A549 (cell line): ENCODE measurements around the gene NOS3. TPM values are rescaled to one million over a fixed set of nuclear protein-coding genes. Genes with fewer than 3 reads are reported as not detected.

Source experiments
- ATAC-seq, 2 experiments: fragments of 200-7000 bp in 1 of 2; fragments of >200 bp in 1 of 2; cut with Nextera tagmentation in 1 of 2; cut with Tn5 transposase in 1 of 2; 3 replicates each; pipeline versions ENCODE4 v1.8.0 to v1.9.1; 2018 to 2020; ENCODE audit warnings: mild to moderate bottlenecking in 1 of 2, moderate library complexity in 1 of 2
- CTCF ChIA-PET: fragments of 300-600 bp; sonication (Branson Sonifier 250); formaldehyde crosslinking; extraction: SDS; loops from one replicate; lab custom pipeline; 2021; ENCODE audit warnings: antibody characterized with exemption, inconsistent platforms; lab: Yijun Ruan, JAX
- POLR2A ChIA-PET: fragments of 350-600 bp; formaldehyde crosslinking; extraction: SDS; loops from one replicate; lab custom pipeline; 2021; ENCODE audit warnings: antibody characterized with exemption, inconsistent platforms; lab: Yijun Ruan, JAX
- DNase-seq, 2 experiments: peaks; one replicate each; pipeline versions ENCODE4 v3.0.0 to v3.0.0-alpha.2; 2011 to 2016; ENCODE audit warnings: low read depth in 1 of 2, low spot score in 1 of 2
- FAIRE-seq: peaks from 2 replicates; lab custom pipeline; 2011; peaks lifted over from hg19 to GRCh38; lab: Jason Lieb, UNC
- H3K27ac ChIP-seq, 2 experiments: fragments of >200 bp; sonication (Bioruptor Twin); formaldehyde crosslinking; 3 replicates each; pipeline ENCODE4 v1.5.1; 2016 to 2017
- H3K4me1 ChIP-seq: fragments of >200 bp; sonication (Bioruptor Twin); formaldehyde crosslinking; 3 replicates; pipeline ENCODE4 v1.6.1; 2016
- H3K4me2 ChIP-seq: fragments of >200 bp; sonication (Bioruptor Twin); formaldehyde crosslinking; 3 replicates; pipeline ENCODE4 v1.6.1; 2016
- H3K4me3 ChIP-seq: fragments of >200 bp; sonication (Bioruptor Twin); formaldehyde crosslinking; 3 replicates; pipeline ENCODE4 v1.5.1; 2016
- H3K9me3 ChIP-seq: fragments of >200 bp; sonication (Bioruptor Twin); formaldehyde crosslinking; 3 replicates; pipeline ENCODE4 v1.6.1; 2016
- BHLHE40 ChIP-seq: IDR thresholded peaks from 2 replicates; pipeline ENCODE4 v1.6.1; 2012; ENCODE audit warnings: low read depth, low read length, inconsistent platforms
- CTCF ChIP-seq: fragments of >200 bp; sonication (Bioruptor Twin); formaldehyde crosslinking; IDR thresholded peaks from 3 replicates; pipeline ENCODE4 v1.5.1; 2016
- EHF ChIP-seq: fragments of 250-450 bp; sonication (Bioruptor Pico); IDR thresholded peaks from 2 replicates; pipeline ENCODE4 v1.5.0; 2020; ENCODE audit warnings: mild to moderate bottlenecking
- EP300 ChIP-seq, 2 experiments: fragments of >200 bp; sonication (Bioruptor Twin); formaldehyde crosslinking; IDR thresholded peaks; 2 replicates in 1 of 2; 3 replicates in 1 of 2; pipeline ENCODE4 v1.6.1; 2016 to 2017
- FOXS1 ChIP-seq: fragments of 250-450 bp; sonication (Bioruptor Pico); IDR thresholded peaks from 2 replicates; pipeline ENCODE4 v1.5.0; 2020; ENCODE audit warnings: mild to moderate bottlenecking, moderate library complexity
- HES2 ChIP-seq: fragments of >200 bp; sonication (Bioruptor Twin); formaldehyde crosslinking; IDR thresholded peaks from 2 replicates; pipeline ENCODE4 v1.6.1; 2016
- HOXA7 ChIP-seq: fragments of 250-450 bp; sonication (Bioruptor Pico); IDR thresholded peaks from 2 replicates; pipeline ENCODE4 v1.5.0; 2020; ENCODE audit warnings: mild to moderate bottlenecking, moderate library complexity
- HOXB13 ChIP-seq: fragments of 250-450 bp; sonication (Bioruptor Pico); IDR thresholded peaks from 2 replicates; pipeline ENCODE4 v1.5.0; 2020; ENCODE audit warnings: low read depth, mild to moderate bottlenecking, moderate library complexity
- HOXB5 ChIP-seq: fragments of 250-450 bp; sonication (Bioruptor Pico); IDR thresholded peaks from 2 replicates; pipeline ENCODE4 v1.5.0; 2020; ENCODE audit warnings: mild to moderate bottlenecking, moderate library complexity
- JUN ChIP-seq, 2 experiments: fragments of >200 bp; sonication (Bioruptor Twin); formaldehyde crosslinking; IDR thresholded peaks; 2 replicates in 1 of 2; 3 replicates in 1 of 2; pipeline ENCODE4 v1.6.1; 2016 to 2017
- KDM1A ChIP-seq: fragments of 200-600 bp; sonication (generic); IDR thresholded peaks from 2 replicates; pipeline ENCODE4 v1.6.1; 2016; ENCODE audit warnings: low read depth, mild to moderate bottlenecking
- KDM5A ChIP-seq: fragments of 200-600 bp; sonication (generic); IDR thresholded peaks from 2 replicates; pipeline ENCODE4 v1.6.1; 2016; ENCODE audit warnings: antibody characterized with exemption, mild to moderate bottlenecking
- MAFK ChIP-seq: fragments of 450-650 bp; IDR thresholded peaks from 2 replicates; pipeline ENCODE4 v1.6.1; 2014; ENCODE audit not compliant: partially characterized antibody
- POLR2A ChIP-seq: IDR thresholded peaks from 2 replicates; pipeline ENCODE4 v1.6.1; 2012; ENCODE audit warnings: mild to moderate bottlenecking, low read length
- POLR2AphosphoS2 ChIP-seq: conservative IDR thresholded peaks from 2 replicates; pipeline ENCODE4 v1.6.1; 2012; ENCODE audit warnings: low read length, improper control_type of control experiment, inconsistent platforms
- RAD21 ChIP-seq, 2 experiments: fragments of >200 bp in 1 of 2; sonication (Bioruptor Twin) in 1 of 2; formaldehyde crosslinking in 1 of 2; IDR thresholded peaks in 1 of 2; conservative IDR thresholded peaks in 1 of 2; 2 replicates in 1 of 2; 3 replicates in 1 of 2; pipeline ENCODE4 v1.6.1; 2012 to 2018; ENCODE audit warnings: inconsistent platforms in 1 of 2
- RARB ChIP-seq: fragments of 250-450 bp; sonication (Bioruptor Pico); IDR thresholded peaks from 2 replicates; pipeline ENCODE4 v1.8.0; 2021; ENCODE audit warnings: mild to moderate bottlenecking, moderate library complexity
- RCOR1 ChIP-seq: fragments of 150-350 bp; IDR thresholded peaks from 2 replicates; pipeline ENCODE4 v1.6.1; 2014; ENCODE audit warnings: antibody characterized with exemption, low read length, low read depth
- SMC3 ChIP-seq: fragments of >200 bp; sonication (Bioruptor Twin); formaldehyde crosslinking; IDR thresholded peaks from 3 replicates; pipeline ENCODE4 v1.6.1; 2018; ENCODE audit warnings: inconsistent platforms
- WGBS: methylation state at CpG from one replicate; pipeline ENCODE4 v1.1.6; 2017; ENCODE audit errors: missing lambda C conversion rate; 5-methylcytosine and 5-hydroxymethylcytosine counted together
- polyA plus RNA-seq, 4 experiments: library from polyadenylated mRNA; depleted of rRNA in 3 of 4; stranded (reverse); fragments of >200 nt; fragmentation: RNase III in 1 of 4; extraction: RNeasy Plus Mini Kit Qiagen cat#74134 plus additional on column Dnase treatment in 1 of 4; gene quantifications; 2 replicates in 3 of 4; 3 replicates in 1 of 4; pipeline ENCODE4 v1.2.3, GENCODE V29; 2011 to 2017

NOS3 gene
- polyA plus RNA-seq, 2 of the 4 experiments (the other 2 are of a cell fraction): 0.52 to 0.71 TPM

- no peak overlapping the region for H3K4me2 ChIP-seq
- no peaks in the 10 kb centered on the region for H3K4me1 ChIP-seq
- DNase-seq: peak; percentile 38 to 92
- no peak overlapping the region for H3K27ac ChIP-seq
- ATAC-seq: peak; percentile 85 to 93
- CTCF ChIA-PET: interaction anchor here (0.6 to 5.9 kb wide), 46 partner anchors 9 to 1824 kb away, joined by 3 to 95 read pairs (median 6); partner anchors contain the start of genes ATG9B and NOS3
- POLR2A ChIA-PET: no interaction called here
- 45% methylated on average over 16 of the region's 23 CpGs for WGBS
- TF ChIP-seq CTCF (peak; percentile 71), SMC3 (peak; percentile 66), RCOR1 (no peak), RAD21 (conservative IDR thresholded peaks at IDR 0.05 in 1 of 2, IDR thresholded peaks at IDR 0.05 in 1 of 2) (peak; percentile 84 to 88), MAFK (no peak)
- no peak for FAIRE-seq
- no peaks in the 10 kb centered on the region for H3K9me3 ChIP-seq
- no peak overlapping the region for H3K4me3 ChIP-seq
Observed at GRCh38 chr7:150962553-150963399, 28.0 kb upstream of the NOS3 start.

- CTCF ChIA-PET: interaction anchor here (0.6 to 5.9 kb wide), 34 partner anchors 10 to 280 kb away, joined by 3 to 95 read pairs (median 8); partner anchors contain the start of genes ATG9B and NOS3
- 77% methylated on average over 14 of the region's 18 CpGs for WGBS
Observed at GRCh38 chr7:150963707-150964559, 26.9 kb upstream of the NOS3 start.

GRCh38 chr7:150964593-150965111, 26.2 kb upstream of the NOS3 start:
- H3K4me1 ChIP-seq: no peaks in the 10 kb centered on the region
- H3K4me2 ChIP-seq: no peak overlapping the region
- 64% methylated on average over 15 of the region's 16 CpGs for WGBS
- no peak for TF ChIP-seq KDM5A
- no peak for TF ChIP-seq KDM1A
- TF ChIP-seq JUN (IDR thresholded peaks at IDR 0.05): no peak
- TF ChIP-seq BHLHE40: no peak
- TF ChIP-seq EHF (CRISPR knock-in tag): no peak
- TF ChIP-seq HOXA7: no peak
- no peak for TF ChIP-seq POLR2A
- no peak for TF ChIP-seq POLR2AphosphoS2
- TF ChIP-seq HOXB13 (CRISPR knock-in tag): no peak
- TF ChIP-seq RARB (CRISPR knock-in tag): no peak
- no peak for TF ChIP-seq EP300 (IDR thresholded peaks at IDR 0.05)
- TF ChIP-seq HOXB5 (CRISPR knock-in tag): no peak
- CTCF ChIA-PET: interaction anchor here (1.2 to 5.9 kb wide), 11 partner anchors 10 to 159 kb away, joined by 3 to 95 read pairs (median 7); no protein-coding TSS in a partner anchor
- FAIRE-seq (no peak), DNase-seq (peak in 1 of 2 experiments; percentile 41), ATAC-seq (peak; percentile 36 to 48; a peak in 3 of 6 replicates)
- H3K4me3 ChIP-seq: no peak overlapping the region
- H3K9me3 ChIP-seq: no peaks in the 10 kb centered on the region
- H3K27ac ChIP-seq: no peak overlapping the region
- POLR2A ChIA-PET: no interaction called here

More at GRCh38 chr7:150963707-150964559, 26.9 kb upstream of the NOS3 start:
- no peaks in the 10 kb centered on the region for H3K4me1 ChIP-seq
- H3K4me2 ChIP-seq: no peak overlapping the region
- ATAC-seq (peak in 1 of 2 experiments; percentile 15; a peak in 3 of 6 replicates), DNase-seq (no peak), FAIRE-seq (no peak)
- H3K4me3 ChIP-seq: no peak overlapping the region
- POLR2A ChIA-PET: no interaction called here
- no peaks in the 10 kb centered on the region for H3K9me3 ChIP-seq
- TF ChIP-seq HES2 (no peak), KDM1A (no peak), FOXS1 (CRISPR knock-in tag) (no peak)
- H3K27ac ChIP-seq: no peak overlapping the region
